DMS153 (cell line): ENCODE results near the gene KLF7.

Experiments
- DNase-seq: peaks from one replicate; lab custom pipeline; 2025; lab: John Stamatoyannopoulos, UW

KLF7 gene

GRCh38 chr2:207128867-207129266 lies 36.9 kb downstream of the KLF7 start:
- no peak for DNase-seq

GRCh38 chr2:207126724-207127308 lies 38.9 kb downstream of the KLF7 start:
- DNase-seq = no peak

- DNase-seq = no peak
Observed at GRCh38 chr2:207123776-207124391, 41.9 kb downstream of the KLF7 start.

GRCh38 chr2:207123335-207123744 lies 42.4 kb downstream of the KLF7 start:
- no peak for DNase-seq

- DNase-seq = no peak
Observed at GRCh38 chr2:207122651-207123334, 43.0 kb downstream of the KLF7 start.

GRCh38 chr2:207121784-207122183 lies 44.0 kb downstream of the KLF7 start:
- no peak for DNase-seq

GRCh38 chr2:207119048-207119447 lies 46.7 kb downstream of the KLF7 start:
- no peak for DNase-seq

GRCh38 chr2:207117668-207118067 lies 48.1 kb downstream of the KLF7 start:
- DNase-seq = no peak

GRCh38 chr2:207115715-207116364 lies 49.9 kb downstream of the KLF7 start:
- DNase-seq = no peak

GRCh38 chr2:207113414-207113813 lies 52.3 kb downstream of the KLF7 start:
- DNase-seq = no peak

- no peak for DNase-seq
Observed at GRCh38 chr2:207112785-207113184, 53.0 kb downstream of the KLF7 start.

- no peak for DNase-seq
Observed at GRCh38 chr2:207112383-207112782, 53.4 kb downstream of the KLF7 start.

- DNase-seq = no peak
Observed at GRCh38 chr2:207111757-207112156, 54.0 kb downstream of the KLF7 start.

GRCh38 chr2:207110715-207111114 lies 55.0 kb downstream of the KLF7 start:
- DNase-seq = no peak

- DNase-seq = no peak
Observed at GRCh38 chr2:207110310-207110709, 55.4 kb downstream of the KLF7 start.

- DNase-seq = no peak
Observed at GRCh38 chr2:207109768-207110167, 56.0 kb downstream of the KLF7 start.

GRCh38 chr2:207108440-207108839 lies 57.3 kb downstream of the KLF7 start:
- no peak for DNase-seq

- peak; percentile 17 for DNase-seq
Observed at GRCh38 chr2:207107551-207107950, 58.2 kb downstream of the KLF7 start.

GRCh38 chr2:207107131-207107530 lies 58.6 kb downstream of the KLF7 start:
- DNase-seq = no peak

- DNase-seq = no peak
Observed at GRCh38 chr2:207103132-207103531, 62.6 kb downstream of the KLF7 start.

GRCh38 chr2:207101984-207102383 lies 63.8 kb downstream of the KLF7 start:
- DNase-seq = no peak

GRCh38 chr2:207097278-207097677 lies 68.5 kb downstream of the KLF7 start:
- no peak for DNase-seq

GRCh38 chr2:207095963-207096362 lies 69.8 kb downstream of the KLF7 start:
- DNase-seq = no peak
